Right lobe of liver (tissue), 4 donors: ENCODE measurements around the gene ZER1.

Experiments
- POLR2A ChIP-seq: fragments of 450-650 bp; IDR thresholded peaks from one replicate; pipeline ENCODE4 v1.6.1; 2017; ENCODE audit warnings: antibody characterized with exemption, mild to moderate bottlenecking
- TF ChIP-seq, protein P1 (sequence below), 4 donors: fragments of 200-600 bp in 3 of 4; fragments of 450-650 bp in 1 of 4; IDR thresholded peaks; one replicate each; pipeline versions ENCODE4 v1.5.1 to v1.8.0; 2016 to 2022; ENCODE audit warnings: antibody characterized with exemption in 4 of 4, mild to moderate bottlenecking in 2 of 4
- donor health status: DM: no; HTN: no; CAD: no.
- donor health status: DM: no; HTN: no; CAD: no.
- donor health status: DM: no; HTN: yes; CAD: no.

- TF ChIP-seq, protein P1, sequence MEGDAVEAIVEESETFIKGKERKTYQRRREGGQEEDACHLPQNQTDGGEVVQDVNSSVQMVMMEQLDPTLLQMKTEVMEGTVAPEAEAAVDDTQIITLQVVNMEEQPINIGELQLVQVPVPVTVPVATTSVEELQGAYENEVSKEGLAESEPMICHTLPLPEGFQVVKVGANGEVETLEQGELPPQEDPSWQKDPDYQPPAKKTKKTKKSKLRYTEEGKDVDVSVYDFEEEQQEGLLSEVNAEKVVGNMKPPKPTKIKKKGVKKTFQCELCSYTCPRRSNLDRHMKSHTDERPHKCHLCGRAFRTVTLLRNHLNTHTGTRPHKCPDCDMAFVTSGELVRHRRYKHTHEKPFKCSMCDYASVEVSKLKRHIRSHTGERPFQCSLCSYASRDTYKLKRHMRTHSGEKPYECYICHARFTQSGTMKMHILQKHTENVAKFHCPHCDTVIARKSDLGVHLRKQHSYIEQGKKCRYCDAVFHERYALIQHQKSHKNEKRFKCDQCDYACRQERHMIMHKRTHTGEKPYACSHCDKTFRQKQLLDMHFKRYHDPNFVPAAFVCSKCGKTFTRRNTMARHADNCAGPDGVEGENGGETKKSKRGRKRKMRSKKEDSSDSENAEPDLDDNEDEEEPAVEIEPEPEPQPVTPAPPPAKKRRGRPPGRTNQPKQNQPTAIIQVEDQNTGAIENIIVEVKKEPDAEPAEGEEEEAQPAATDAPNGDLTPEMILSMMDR (IDR thresholded peaks at IDR 0.05): no peak
- no peak for TF ChIP-seq POLR2A
Measured at GRCh38 chr9:128723352-128723865, 48.3 kb downstream of the ZER1 start.
